GM12878 (cell line): ENCODE data around the gene NELL1. TPM values are rescaled to one million over a fixed set of nuclear protein-coding genes. Genes with fewer than 3 reads are reported as not detected.

Source experiments
- ATAC-seq: fragments of 200-7000 bp; cut with Tn5 transposase; 3 replicates; pipeline ENCODE4 v1.9.1; 2020; ENCODE audit warnings: mild to moderate bottlenecking, moderate library complexity
- BruUV-seq: library from RNA; stranded (reverse); fragments of 400-500 nt; replicated peaks from 2 replicates; lab custom pipeline; 2021; lab: Mats Ljungman, UMichigan
- CTCF ChIA-PET: fragments of 300-600 bp; sonication (Branson Sonifier 250); formaldehyde crosslinking; extraction: SDS; loops from one replicate; lab custom pipeline; 2021; ENCODE audit warnings: inconsistent platforms; lab: Yijun Ruan, JAX
- POLR2A ChIA-PET: fragments of 350-600 bp; formaldehyde crosslinking; extraction: SDS; loops from one replicate; lab custom pipeline; 2021; ENCODE audit warnings: inconsistent platforms; lab: Charles Lee
- RAD21 ChIA-PET: fragments of 300-600 bp; sonication (Branson Sonifier 250); formaldehyde crosslinking; loops from one replicate; lab custom pipeline; 2023; ENCODE audit warnings: antibody characterized with exemption; ENCODE audit not compliant: unreplicated experiment; lab: Charles Lee
- SMC1A ChIA-PET: fragments of 300-600 bp; sonication (Branson Sonifier 250); formaldehyde crosslinking; loops from one replicate; lab custom pipeline; 2023; ENCODE audit not compliant: unreplicated experiment, uncharacterized antibody; lab: Charles Lee
- DNase-seq: peaks from one replicate; pipeline ENCODE4 v3.0.0-alpha.2; 2011; ENCODE audit warnings: low read depth, low spot score
- FAIRE-seq: peaks from 3 replicates; lab custom pipeline; 2011; peaks lifted over from hg19 to GRCh38; lab: Jason Lieb, UNC
- H2AFZ ChIP-seq: 2 replicates; pipeline ENCODE4 v1.6.0; 2011; ENCODE audit warnings: low read depth, low read length, control low read depth; ENCODE audit not compliant: control insufficient read depth
- H3K27ac ChIP-seq: 2 replicates; pipeline ENCODE4 v1.5.1; 2011; ENCODE audit warnings: control low read depth; ENCODE audit not compliant: control insufficient read depth, insufficient read depth
- H3K27me3 ChIP-seq, 2 experiments: replicated peaks in 1 of 2; 2 replicates each; pipeline versions ENCODE4 v1.6.0 to v1.6.1; 2011; ENCODE audit warnings: low read length in 1 of 2; ENCODE audit not compliant: control insufficient read depth in 2 of 2, insufficient read depth in 2 of 2
- H3K36me3 ChIP-seq, 2 experiments: 2 replicates each; pipeline ENCODE4 v1.5.1; 2011; ENCODE audit warnings: low read length in 1 of 2; ENCODE audit not compliant: control insufficient read depth in 2 of 2, insufficient read depth in 2 of 2
- H3K4me1 ChIP-seq: 2 replicates; pipeline ENCODE4 v1.6.1; 2011; ENCODE audit warnings: mild to moderate bottlenecking, low read length, moderate library complexity, mixed read lengths; ENCODE audit not compliant: control insufficient read depth, insufficient read depth
- H3K4me2 ChIP-seq: 2 replicates; pipeline ENCODE4 v1.6.0; 2011; ENCODE audit warnings: control low read depth; ENCODE audit not compliant: control insufficient read depth, insufficient read depth
- H3K4me3 ChIP-seq: fragments of 200-600 bp; sonication (generic); 2 replicates; pipeline ENCODE4 v1.5.1; 2016
- H3K79me2 ChIP-seq: 2 replicates; pipeline ENCODE4 v1.6.0; 2011; ENCODE audit warnings: low read length; ENCODE audit not compliant: control insufficient read depth, insufficient read depth
- H3K9ac ChIP-seq: 2 replicates; pipeline ENCODE4 v1.8.0; 2011; ENCODE audit warnings: low read length, control low read depth, mixed read lengths; ENCODE audit not compliant: control insufficient read depth, insufficient read depth
- H3K9me3 ChIP-seq: replicated peaks from 3 replicates; pipeline ENCODE4 v1.5.1; 2011; ENCODE audit warnings: mild to moderate bottlenecking, low read length; ENCODE audit not compliant: control insufficient read depth, insufficient read depth
- H4K20me1 ChIP-seq: 2 replicates; pipeline ENCODE4 v1.6.0; 2011; ENCODE audit not compliant: control insufficient read depth, insufficient read depth
- BACH1 ChIP-seq: fragments of 450-650 bp; IDR thresholded peaks from 2 replicates; pipeline ENCODE4 v1.6.1; 2017; ENCODE audit warnings: mild to moderate bottlenecking, borderline replicate concordance
- CBFB ChIP-seq: IDR thresholded peaks from 2 replicates; pipeline ENCODE4 v1.6.1; 2016; ENCODE audit warnings: antibody characterized with exemption, low read depth
- ESRRA ChIP-seq: IDR thresholded peaks from 2 replicates; pipeline ENCODE4 v1.6.1; 2012; ENCODE audit warnings: mild to moderate bottlenecking, low read length, improper control_type of control experiment
- GABPA ChIP-seq: IDR thresholded peaks from 2 replicates; pipeline ENCODE4 v1.6.1; 2014; ENCODE audit warnings: antibody characterized with exemption, low read depth, mild to moderate bottlenecking, inconsistent platforms
- HDGF ChIP-seq: fragments of 450-650 bp; IDR thresholded peaks from 2 replicates; pipeline ENCODE4 v1.6.1; 2016; ENCODE audit warnings: antibody characterized with exemption
- MLLT1 ChIP-seq: fragments of 450-650 bp; IDR thresholded peaks from 2 replicates; pipeline ENCODE4 v1.6.1; 2016; ENCODE audit warnings: mild to moderate bottlenecking
- MYB ChIP-seq: fragments of 150-350 bp; IDR thresholded peaks from 2 replicates; pipeline ENCODE4 v1.6.1; 2014; ENCODE audit warnings: mild to moderate bottlenecking, low read depth, low read length, borderline replicate concordance
- PAX5 ChIP-seq: IDR thresholded peaks from 2 replicates; pipeline ENCODE4 v1.6.1; 2011; ENCODE audit warnings: low read depth, low read length, borderline replicate concordance
- PML ChIP-seq: IDR thresholded peaks from 2 replicates; pipeline ENCODE4 v1.6.1; 2012; ENCODE audit warnings: low read length, inconsistent platforms
- POU2F2 ChIP-seq: IDR thresholded peaks from 3 replicates; pipeline ENCODE4 v1.6.1; 2011; ENCODE audit warnings: low read depth, mild to moderate bottlenecking, low read length, borderline replicate concordance
- SMAD1 ChIP-seq: fragments of 450-650 bp; IDR thresholded peaks from 2 replicates; pipeline ENCODE4 v1.6.1; 2018; ENCODE audit warnings: mild to moderate bottlenecking, low read depth; ENCODE audit not compliant: partially characterized antibody
- SREBF2 ChIP-seq: IDR thresholded peaks from 2 replicates; pipeline ENCODE4 v1.6.1; 2012; ENCODE audit warnings: mild to moderate bottlenecking, low read length
- SUPT20H ChIP-seq: IDR thresholded peaks from 2 replicates; pipeline ENCODE4 v1.6.1; 2011; ENCODE audit warnings: low read depth, mild to moderate bottlenecking, low read length, moderate library complexity, borderline replicate concordance; ENCODE audit not compliant: control insufficient read depth
- TAF1 ChIP-seq: IDR thresholded peaks from 2 replicates; pipeline ENCODE4 v1.6.1; 2011; ENCODE audit warnings: mild to moderate bottlenecking, low read depth, low read length, borderline replicate concordance
- TBL1XR1 ChIP-seq: IDR thresholded peaks from 2 replicates; pipeline ENCODE4 v1.6.1; 2012; ENCODE audit warnings: low read depth, low read length, improper control_type of control experiment
- ZNF274 ChIP-seq: IDR thresholded peaks from one replicate; pipeline ENCODE4 v1.8.0; 2011; ENCODE audit not compliant: insufficient read length, insufficient read depth
- WGBS: methylation state at CpG from one replicate; pipeline ENCODE4 v1.1.6; 2016; ENCODE audit warnings: low lambda C conversion rate; ENCODE audit not compliant: insufficient replicate concordance, insufficient coverage; ENCODE audit errors: missing lambda C conversion rate; 5-methylcytosine and 5-hydroxymethylcytosine counted together
- in situ Hi-C: fragments of 300-500 bp; cut with MboI; formaldehyde crosslinking; loops from 9 replicates; pipeline ENCODE4 v1.14.3; 2018; ENCODE audit warnings: mixed read lengths
- intact Hi-C: fragments of 100-400 bp; cut with micrococcal nuclease; formaldehyde crosslinking; loops from one replicate; pipeline ENCODE4 v1.14.2; 2022; ENCODE audit not compliant: unreplicated experiment
- polyA plus RNA-seq, 11 experiments: library from polyadenylated mRNA; depleted of rRNA in 4 of 11; unstranded in 6 of 11; stranded (reverse) in 5 of 11; fragments of >200 nt; fragmentation: Nextera tagmentation in 4 of 11; fragmentation: Illumina TruSeq in 1 of 11; extraction: Ambion mirVana in 4 of 11; extraction: Trizol in 1 of 11; gene quantifications; 1 replicate in 1 of 11; 2 replicates in 10 of 11; pipeline versions ENCODE4 v1.2.1 to v1.2.3, GENCODE V29; 2011 to 2016; ENCODE audit warnings: inconsistent platforms in 2 of 11, missing spikeins in 2 of 11, low read depth in 1 of 11
- total RNA-seq, 4 experiments: library from RNA; depleted of rRNA in 3 of 4; stranded (reverse); fragments of >200 nt in 3 of 4; fragmentation: Illumina TruSeq in 1 of 4; extraction: Trizol in 1 of 4; gene quantifications; 2 replicates each; pipeline versions ENCODE4 v1.2.1 to v1.2.3, GENCODE V29; 2013 to 2021
- TF ChIP-seq, protein P1 (sequence below): fragments of 450-650 bp; IDR thresholded peaks from 2 replicates; pipeline ENCODE4 v1.6.1; 2016; ENCODE audit warnings: mild to moderate bottlenecking
- TF ChIP-seq, protein P2 (sequence below): IDR thresholded peaks from 2 replicates; pipeline ENCODE4 v1.6.1; 2012; ENCODE audit warnings: low read depth, low read length, improper control_type of control experiment

The NELL1 gene
- total and polyA plus RNA-seq, 10 of the 15 experiments (the other 5 are each of a cell fraction or from before 2014, with no cell fraction given), result 0.02 to 0.12 TPM; not detected in 8

DNA sequence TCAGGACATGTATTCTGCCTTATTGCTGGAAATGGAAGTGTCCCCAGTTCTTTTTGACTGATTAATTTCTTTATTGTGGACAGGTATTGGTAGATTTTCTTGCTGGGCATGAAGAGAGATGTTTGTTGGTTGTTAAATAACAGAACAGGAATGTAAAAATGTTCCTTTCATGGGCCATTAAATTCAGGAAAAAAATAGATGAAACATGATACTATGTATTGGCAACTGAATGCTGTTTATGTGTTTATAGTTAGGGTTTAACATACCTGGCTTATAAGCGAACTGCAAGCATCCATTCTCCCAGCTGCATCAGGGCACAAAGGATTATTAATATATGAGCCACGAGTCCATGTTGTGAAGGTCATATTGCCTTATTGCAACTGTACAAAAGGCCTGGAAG lies 368.5 kb downstream of the NELL1 start:
- no peaks in the 10 kb centered on the region for H3K36me3 ChIP-seq
- H3K4me2 ChIP-seq, result no peak overlapping the region
- no peaks in the 10 kb centered on the region for H3K79me2 ChIP-seq
- no peak for TF ChIP-seq PML
- TF ChIP-seq MYB, result no peak
- no peak for TF ChIP-seq MLLT1
- TF ChIP-seq, protein P1, sequence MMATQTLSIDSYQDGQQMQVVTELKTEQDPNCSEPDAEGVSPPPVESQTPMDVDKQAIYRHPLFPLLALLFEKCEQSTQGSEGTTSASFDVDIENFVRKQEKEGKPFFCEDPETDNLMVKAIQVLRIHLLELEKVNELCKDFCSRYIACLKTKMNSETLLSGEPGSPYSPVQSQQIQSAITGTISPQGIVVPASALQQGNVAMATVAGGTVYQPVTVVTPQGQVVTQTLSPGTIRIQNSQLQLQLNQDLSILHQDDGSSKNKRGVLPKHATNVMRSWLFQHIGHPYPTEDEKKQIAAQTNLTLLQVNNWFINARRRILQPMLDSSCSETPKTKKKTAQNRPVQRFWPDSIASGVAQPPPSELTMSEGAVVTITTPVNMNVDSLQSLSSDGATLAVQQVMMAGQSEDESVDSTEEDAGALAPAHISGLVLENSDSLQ, result no peak
- TF ChIP-seq SUPT20H, result no peak
- no peak for TF ChIP-seq POU2F2
- TF ChIP-seq BACH1, result no peak
- no peak for TF ChIP-seq ZNF274
- TF ChIP-seq PAX5, result no peak
- no peak for TF ChIP-seq SMAD1
- no peak for TF ChIP-seq CBFB
- no peak for TF ChIP-seq TBL1XR1
- TF ChIP-seq ESRRA, result no peak
- no peak for TF ChIP-seq GABPA
- TF ChIP-seq TAF1, result no peak
- no peak for TF ChIP-seq SREBF2
- TF ChIP-seq, protein P2, sequence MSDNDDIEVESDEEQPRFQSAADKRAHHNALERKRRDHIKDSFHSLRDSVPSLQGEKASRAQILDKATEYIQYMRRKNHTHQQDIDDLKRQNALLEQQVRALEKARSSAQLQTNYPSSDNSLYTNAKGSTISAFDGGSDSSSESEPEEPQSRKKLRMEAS, result no peak
- TF ChIP-seq HDGF, result no peak
- DNase-seq, result no peak
- SMC1A ChIA-PET, result no interaction called here
- RAD21 ChIA-PET, result no interaction called here
- no peak overlapping the region for H3K27ac ChIP-seq
- POLR2A ChIA-PET, result no interaction called here
- FAIRE-seq, result no peak
- no peak overlapping the region for H2AFZ ChIP-seq
- no peaks in the 10 kb centered on the region for H3K4me1 ChIP-seq
- no peaks in the 10 kb centered on the region for H3K9me3 ChIP-seq
- no peaks in the 10 kb centered on the region for H4K20me1 ChIP-seq
- BruUV-seq, result no TSS peak
- 3% methylated on average over 2 of the region's 2 CpGs for WGBS
- ATAC-seq, result no peak
- in situ Hi-C loops (no loop called here), intact Hi-C loops (no loop called here)
- CTCF ChIA-PET, result no interaction called here
- H3K27me3 ChIP-seq, result no peaks in the 10 kb centered on the region
- H3K9ac ChIP-seq, result no peak overlapping the region
- H3K4me3 ChIP-seq, result no peak overlapping the region
